Fibroblast of lung (primary cell): ENCODE data around the gene TBC1D22B. TPM values are rescaled to one million over a fixed set of nuclear protein-coding genes. Genes with fewer than 3 reads are reported as not detected.

Experiments used
- DNase-seq, 2 donors: peaks; one replicate each; pipeline versions ENCODE4 v3.0.0 to v3.0.0-alpha.2; 2010; ENCODE audit warnings: low read depth in 2 of 2
- H2AFZ ChIP-seq: 2 replicates; pipeline ENCODE4 v1.5.1; 2012; ENCODE audit warnings: low read length, control low read depth, inconsistent platforms
- H3K27ac ChIP-seq: 2 replicates; pipeline ENCODE4 v1.5.1; 2011; ENCODE audit warnings: low read length, control low read depth; ENCODE audit not compliant: insufficient read depth
- H3K27me3 ChIP-seq: 2 replicates; pipeline ENCODE4 v1.5.1; 2011; ENCODE audit warnings: mild to moderate bottlenecking, low read length; ENCODE audit not compliant: control insufficient read depth, insufficient read depth
- H3K36me3 ChIP-seq: 2 replicates; pipeline ENCODE4 v1.5.1; 2011; ENCODE audit warnings: low read length; ENCODE audit not compliant: control insufficient read depth, insufficient read depth
- H3K4me1 ChIP-seq: 2 replicates; pipeline ENCODE4 v1.5.1; 2011; ENCODE audit warnings: low read length; ENCODE audit not compliant: control insufficient read depth, insufficient read depth; ENCODE audit errors: extremely low read depth
- H3K4me2 ChIP-seq: 2 replicates; pipeline ENCODE4 v1.5.1; 2011; ENCODE audit warnings: low read length, control low read depth; ENCODE audit not compliant: insufficient read depth; ENCODE audit errors: extremely low read depth
- H3K4me3 ChIP-seq, 4 experiments: fragments of 200-600 bp in 1 of 4; sonication (generic) in 1 of 4; replicated peaks in 1 of 4; 2 replicates each; pipeline ENCODE4 v1.5.1; 2011 to 2016; ENCODE audit warnings: low read length in 4 of 4, low read depth in 3 of 4, mild to moderate bottlenecking in 3 of 4, control low read depth in 2 of 4, inconsistent platforms in 1 of 4, mixed read lengths in 1 of 4; ENCODE audit not compliant: insufficient read depth in 1 of 4; ENCODE audit errors: control extremely low read depth in 1 of 4
- H3K79me2 ChIP-seq: 2 replicates; pipeline ENCODE4 v1.5.1; 2012; ENCODE audit warnings: mild to moderate bottlenecking, low read length, inconsistent platforms; ENCODE audit not compliant: control insufficient read depth, insufficient read depth
- H3K9ac ChIP-seq: 2 replicates; pipeline ENCODE4 v1.5.1; 2011; ENCODE audit warnings: mild to moderate bottlenecking, low read length, control low read depth; ENCODE audit not compliant: insufficient read depth
- H3K9me3 ChIP-seq: 2 replicates; pipeline ENCODE4 v1.5.1; 2012; ENCODE audit warnings: low read depth, low read length; ENCODE audit not compliant: control insufficient read depth, insufficient read depth
- H4K20me1 ChIP-seq: 2 replicates; pipeline ENCODE4 v1.5.1; 2011; ENCODE audit warnings: low read length; ENCODE audit not compliant: control insufficient read depth, insufficient read depth; ENCODE audit errors: extremely low read depth
- EZH2 ChIP-seq: IDR thresholded peaks from 2 replicates; pipeline ENCODE4 v1.5.1; 2012; ENCODE audit warnings: low read length, control low read depth, mild to moderate bottlenecking; ENCODE audit errors: missing control alignments
- polyA plus RNA-seq, 2 donors: library from polyadenylated mRNA; depleted of rRNA in 1 of 2; stranded (reverse) in 1 of 2; unstranded in 1 of 2; fragments of >200 nt; gene quantifications; 2 replicates each; pipeline ENCODE4 v1.2.1, GENCODE V29; 2011 to 2012; ENCODE audit warnings: missing spikeins in 1 of 2
- total RNA-seq: library from RNA; depleted of rRNA; stranded (reverse); fragments of >200 nt; gene quantifications from 2 replicates; pipeline ENCODE4 v1.2.1, GENCODE V29; 2014
- TF ChIP-seq, protein P1 (sequence below), 2 donors: IDR thresholded peaks in 1 of 2; conservative IDR thresholded peaks in 1 of 2; 1 replicate in 1 of 2; 2 replicates in 1 of 2; pipeline ENCODE4 v1.5.1; 2011 to 2012; ENCODE audit warnings: low read length in 2 of 2, control low read depth in 1 of 2, inconsistent platforms in 1 of 2, low read depth in 1 of 2, mild to moderate bottlenecking in 1 of 2

TBC1D22B gene
- total and polyA plus RNA-seq, 2 donors (not counting 1 experiment from before 2014, with no cell fraction given): 6.3 to 9.7 TPM

DNA sequence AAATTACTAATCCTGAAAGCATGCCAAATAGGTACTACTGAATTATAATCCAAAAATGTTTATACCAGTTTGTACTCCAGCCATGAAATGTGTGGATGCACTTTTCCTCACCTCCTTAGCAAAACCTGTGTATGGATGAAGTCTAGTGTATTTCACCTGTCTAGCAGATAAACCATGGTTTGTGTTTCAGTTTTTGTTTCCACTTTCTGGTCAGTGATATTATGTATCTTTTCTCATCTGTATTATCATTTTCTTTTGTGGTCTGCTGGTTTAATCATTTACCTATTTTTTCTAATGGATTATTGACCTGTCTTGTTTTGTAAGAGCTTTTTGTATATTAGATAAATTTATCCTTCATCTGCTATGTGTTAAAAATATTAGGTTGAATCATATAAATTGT is 41.4 kb downstream of the TBC1D22B start:
- H3K36me3 ChIP-seq: no peaks in the 10 kb centered on the region
- TF ChIP-seq EZH2: no peak
- TF ChIP-seq, protein P1, sequence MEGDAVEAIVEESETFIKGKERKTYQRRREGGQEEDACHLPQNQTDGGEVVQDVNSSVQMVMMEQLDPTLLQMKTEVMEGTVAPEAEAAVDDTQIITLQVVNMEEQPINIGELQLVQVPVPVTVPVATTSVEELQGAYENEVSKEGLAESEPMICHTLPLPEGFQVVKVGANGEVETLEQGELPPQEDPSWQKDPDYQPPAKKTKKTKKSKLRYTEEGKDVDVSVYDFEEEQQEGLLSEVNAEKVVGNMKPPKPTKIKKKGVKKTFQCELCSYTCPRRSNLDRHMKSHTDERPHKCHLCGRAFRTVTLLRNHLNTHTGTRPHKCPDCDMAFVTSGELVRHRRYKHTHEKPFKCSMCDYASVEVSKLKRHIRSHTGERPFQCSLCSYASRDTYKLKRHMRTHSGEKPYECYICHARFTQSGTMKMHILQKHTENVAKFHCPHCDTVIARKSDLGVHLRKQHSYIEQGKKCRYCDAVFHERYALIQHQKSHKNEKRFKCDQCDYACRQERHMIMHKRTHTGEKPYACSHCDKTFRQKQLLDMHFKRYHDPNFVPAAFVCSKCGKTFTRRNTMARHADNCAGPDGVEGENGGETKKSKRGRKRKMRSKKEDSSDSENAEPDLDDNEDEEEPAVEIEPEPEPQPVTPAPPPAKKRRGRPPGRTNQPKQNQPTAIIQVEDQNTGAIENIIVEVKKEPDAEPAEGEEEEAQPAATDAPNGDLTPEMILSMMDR (conservative IDR thresholded peaks at IDR 0.05 in 1 of 2, IDR thresholded peaks at IDR 0.05 in 1 of 2; ENCODE audit: low read depth in 1 of 2, low read length in 2 of 2): no peak

DNA sequence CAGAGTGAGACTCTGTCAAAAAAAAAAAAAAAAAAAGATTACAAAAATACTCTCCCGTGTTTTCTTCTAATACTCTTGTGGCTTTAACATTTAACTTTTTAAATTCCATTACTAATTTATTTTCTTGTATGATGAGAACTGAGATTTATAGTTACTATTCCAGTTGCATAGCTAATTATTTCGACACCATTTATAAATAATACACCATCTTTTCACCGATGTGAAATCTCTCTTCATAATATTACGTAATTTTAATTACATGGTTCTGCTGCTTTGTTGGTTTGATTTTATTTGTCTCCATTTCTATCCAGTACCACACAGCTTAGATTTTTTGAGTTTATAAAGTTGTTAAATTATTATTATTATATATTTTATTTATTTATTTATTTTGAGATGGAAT is 42.4 kb downstream of the TBC1D22B start:
- no peaks in the 10 kb centered on the region for H3K27me3 ChIP-seq
- no peak for DNase-seq
- H3K9me3 ChIP-seq: no peaks in the 10 kb centered on the region
- TF ChIP-seq, protein P1 (conservative IDR thresholded peaks at IDR 0.05 in 1 of 2, IDR thresholded peaks at IDR 0.05 in 1 of 2; ENCODE audit: low read depth in 1 of 2, low read length in 2 of 2): no peak
- TF ChIP-seq EZH2: no peak
- no peaks in the 10 kb centered on the region for H3K4me1 ChIP-seq
- H3K36me3 ChIP-seq: no peaks in the 10 kb centered on the region
- H3K27ac ChIP-seq: no peak overlapping the region
- H3K9ac ChIP-seq: no peak overlapping the region
- no peak overlapping the region for H3K4me2 ChIP-seq
- no peak overlapping the region for H3K4me3 ChIP-seq
- no peaks in the 10 kb centered on the region for H3K79me2 ChIP-seq
- no peak overlapping the region for H2AFZ ChIP-seq
- no peaks in the 10 kb centered on the region for H4K20me1 ChIP-seq

More for the DNA sequence above, 41.4 kb downstream of the TBC1D22B start:
- Histone ChIP-seq H3K9me3 (no peaks in the 10 kb centered on the region), H3K4me2 (no peak overlapping the region), H3K79me2 (no peaks in the 10 kb centered on the region), H3K9ac (no peak overlapping the region), H2AFZ (no peak overlapping the region), H3K4me1 (no peaks in the 10 kb centered on the region), H3K4me3 (no peak overlapping the region), H3K27ac (no peak overlapping the region), H3K27me3 (no peaks in the 10 kb centered on the region), H4K20me1 (no peaks in the 10 kb centered on the region)
- no peak for DNase-seq

DNA sequence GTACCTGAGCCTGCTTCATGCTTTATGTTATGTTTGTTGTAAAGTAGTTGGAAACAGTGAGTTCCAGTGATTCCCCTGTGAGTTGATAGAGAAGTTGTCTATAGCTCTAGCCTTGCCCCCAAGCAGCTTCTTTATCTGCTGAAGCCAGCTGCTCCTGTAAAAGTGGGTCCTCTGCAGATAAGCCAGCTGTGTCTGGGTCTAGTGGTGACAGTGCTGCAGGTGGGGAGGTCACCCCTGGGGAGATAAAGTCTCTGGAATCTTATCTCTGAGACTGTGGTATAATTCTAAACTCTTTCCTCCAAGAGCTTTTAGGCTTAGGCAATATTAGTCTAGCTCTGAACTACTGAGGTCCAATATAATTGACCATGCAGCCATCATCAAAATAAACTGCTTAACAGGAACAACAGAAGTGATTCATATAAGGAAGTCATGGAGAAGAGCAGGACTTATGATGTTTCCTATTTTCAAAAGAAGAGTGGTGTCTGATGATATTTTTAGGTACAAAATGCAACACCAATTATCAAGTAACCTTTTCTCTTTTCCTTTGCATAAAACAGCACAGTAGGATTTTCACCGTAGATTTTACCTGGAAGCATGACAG is 44.6 kb downstream of the TBC1D22B start:
- Histone ChIP-seq H2AFZ (no peak overlapping the region), H3K27ac (no peak overlapping the region), H4K20me1 (no peaks in the 10 kb centered on the region), H3K4me2 (no peak overlapping the region), H3K4me3 (no peak overlapping the region), H3K36me3 (peaks cover 2% of the 10 kb centered on the region), H3K4me1 (no peaks in the 10 kb centered on the region), H3K27me3 (no peaks in the 10 kb centered on the region), H3K9me3 (no peaks in the 10 kb centered on the region), H3K79me2 (no peaks in the 10 kb centered on the region), H3K9ac (no peak overlapping the region)
- no peak for DNase-seq
- TF ChIP-seq, protein P1 (conservative IDR thresholded peaks at IDR 0.05 in 1 of 2, IDR thresholded peaks at IDR 0.05 in 1 of 2; ENCODE audit: low read depth in 1 of 2, low read length in 2 of 2): no peak
- no peak for TF ChIP-seq EZH2
